ENCODE measurements around the gene FKBP6. TPM values are rescaled to one million over a fixed set of nuclear protein-coding genes. Genes with fewer than 3 reads are reported as not detected.

FKBP6 gene
- total and polyA plus RNA-seq, 9 of the 15 experiments (the other 6 are each of a cell fraction or from before 2014, with no cell fraction given), result not detected

DNA sequence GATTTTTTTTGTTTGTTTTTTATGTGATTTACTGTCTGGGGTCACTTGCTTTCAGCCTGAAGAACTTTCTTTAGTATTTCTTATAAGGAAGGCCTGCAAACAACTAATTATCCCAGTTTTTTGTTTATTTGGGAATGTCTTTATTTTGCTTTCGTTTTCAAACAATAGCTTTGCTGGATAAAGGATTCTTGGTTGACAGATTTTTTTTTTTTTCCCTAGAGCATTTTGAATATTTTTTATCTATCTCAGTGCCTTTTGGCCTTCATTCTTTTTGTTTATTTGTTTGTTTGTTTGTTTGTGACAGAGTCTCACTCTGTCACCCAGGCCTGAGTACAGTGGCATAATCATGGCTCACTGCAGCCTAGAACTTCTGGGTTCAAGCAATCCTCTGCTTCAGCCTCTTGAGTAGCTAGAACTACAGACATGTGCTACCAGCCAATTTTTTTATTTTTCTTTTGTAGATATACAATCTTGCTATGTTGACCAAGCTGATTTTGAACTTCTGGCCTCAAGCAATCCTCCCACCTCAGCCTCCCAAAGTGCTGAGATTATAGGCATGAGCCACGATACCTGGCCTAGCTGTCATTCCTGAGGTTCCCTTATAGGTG lies 59.4 kb downstream of the FKBP6 start (continued):
- no peak for TF ChIP-seq FIP1L1 (IDR thresholded peaks at IDR 0.05; ENCODE audit: low read depth, low read length, poor library complexity, severe bottlenecking)
- no peak for TF ChIP-seq KHSRP (IDR thresholded peaks at IDR 0.05)

DNA sequence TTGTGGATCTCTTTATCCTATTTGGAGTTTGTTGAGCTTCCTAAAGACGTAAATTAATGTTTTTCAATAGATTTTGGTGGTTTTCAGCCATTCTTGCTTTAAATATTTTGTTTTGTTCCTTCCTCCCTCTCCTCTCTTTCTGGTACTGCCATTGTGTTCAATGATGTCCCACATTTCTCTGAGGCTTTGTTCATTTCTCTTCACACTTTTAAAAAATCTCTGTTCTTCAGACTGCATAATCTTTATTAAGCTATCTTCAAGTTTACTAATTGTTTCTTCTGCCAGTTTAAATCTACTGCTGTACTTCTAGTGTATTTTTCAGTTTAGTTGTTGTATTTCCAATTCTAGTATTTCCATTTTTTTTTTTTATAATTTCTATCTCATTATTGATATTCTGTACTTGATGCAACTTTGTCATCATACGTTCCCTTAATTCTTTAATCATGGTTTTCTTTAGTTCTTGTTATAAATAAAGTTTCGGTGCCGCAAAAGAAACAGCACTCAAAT lies 60.0 kb downstream of the FKBP6 start:
- H3K9me3 ChIP-seq (replicated peaks; ENCODE audit: control insufficient read depth, insufficient read depth, low read depth, low read length), result peaks cover 2% of the 10 kb centered on the region
- POLR2A ChIA-PET, result no interaction called here
- no peak for TF ChIP-seq ZFPM2 (CRISPR knock-in tag; IDR thresholded peaks at IDR 0.05)
- TF ChIP-seq, protein P1, sequence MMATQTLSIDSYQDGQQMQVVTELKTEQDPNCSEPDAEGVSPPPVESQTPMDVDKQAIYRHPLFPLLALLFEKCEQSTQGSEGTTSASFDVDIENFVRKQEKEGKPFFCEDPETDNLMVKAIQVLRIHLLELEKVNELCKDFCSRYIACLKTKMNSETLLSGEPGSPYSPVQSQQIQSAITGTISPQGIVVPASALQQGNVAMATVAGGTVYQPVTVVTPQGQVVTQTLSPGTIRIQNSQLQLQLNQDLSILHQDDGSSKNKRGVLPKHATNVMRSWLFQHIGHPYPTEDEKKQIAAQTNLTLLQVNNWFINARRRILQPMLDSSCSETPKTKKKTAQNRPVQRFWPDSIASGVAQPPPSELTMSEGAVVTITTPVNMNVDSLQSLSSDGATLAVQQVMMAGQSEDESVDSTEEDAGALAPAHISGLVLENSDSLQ (IDR thresholded peaks at IDR 0.05), result no peak
- TF ChIP-seq ZNF780A (CRISPR knock-in tag; IDR thresholded peaks at IDR 0.05), result no peak
- TF ChIP-seq ZNF431 (CRISPR knock-in tag; IDR thresholded peaks at IDR 0.05), result no peak
- no peak for TF ChIP-seq STAT5B (CRISPR knock-in tag; IDR thresholded peaks at IDR 0.05)
- no peak for TF ChIP-seq PURB (CRISPR knock-in tag; IDR thresholded peaks at IDR 0.05; ENCODE audit: low read depth)
- TF ChIP-seq, protein P2, sequence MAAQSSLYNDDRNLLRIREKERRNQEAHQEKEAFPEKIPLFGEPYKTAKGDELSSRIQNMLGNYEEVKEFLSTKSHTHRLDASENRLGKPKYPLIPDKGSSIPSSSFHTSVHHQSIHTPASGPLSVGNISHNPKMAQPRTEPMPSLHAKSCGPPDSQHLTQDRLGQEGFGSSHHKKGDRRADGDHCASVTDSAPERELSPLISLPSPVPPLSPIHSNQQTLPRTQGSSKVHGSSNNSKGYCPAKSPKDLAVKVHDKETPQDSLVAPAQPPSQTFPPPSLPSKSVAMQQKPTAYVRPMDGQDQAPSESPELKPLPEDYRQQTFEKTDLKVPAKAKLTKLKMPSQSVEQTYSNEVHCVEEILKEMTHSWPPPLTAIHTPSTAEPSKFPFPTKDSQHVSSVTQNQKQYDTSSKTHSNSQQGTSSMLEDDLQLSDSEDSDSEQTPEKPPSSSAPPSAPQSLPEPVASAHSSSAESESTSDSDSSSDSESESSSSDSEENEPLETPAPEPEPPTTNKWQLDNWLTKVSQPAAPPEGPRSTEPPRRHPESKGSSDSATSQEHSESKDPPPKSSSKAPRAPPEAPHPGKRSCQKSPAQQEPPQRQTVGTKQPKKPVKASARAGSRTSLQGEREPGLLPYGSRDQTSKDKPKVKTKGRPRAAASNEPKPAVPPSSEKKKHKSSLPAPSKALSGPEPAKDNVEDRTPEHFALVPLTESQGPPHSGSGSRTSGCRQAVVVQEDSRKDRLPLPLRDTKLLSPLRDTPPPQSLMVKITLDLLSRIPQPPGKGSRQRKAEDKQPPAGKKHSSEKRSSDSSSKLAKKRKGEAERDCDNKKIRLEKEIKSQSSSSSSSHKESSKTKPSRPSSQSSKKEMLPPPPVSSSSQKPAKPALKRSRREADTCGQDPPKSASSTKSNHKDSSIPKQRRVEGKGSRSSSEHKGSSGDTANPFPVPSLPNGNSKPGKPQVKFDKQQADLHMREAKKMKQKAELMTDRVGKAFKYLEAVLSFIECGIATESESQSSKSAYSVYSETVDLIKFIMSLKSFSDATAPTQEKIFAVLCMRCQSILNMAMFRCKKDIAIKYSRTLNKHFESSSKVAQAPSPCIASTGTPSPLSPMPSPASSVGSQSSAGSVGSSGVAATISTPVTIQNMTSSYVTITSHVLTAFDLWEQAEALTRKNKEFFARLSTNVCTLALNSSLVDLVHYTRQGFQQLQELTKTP (IDR thresholded peaks at IDR 0.05; ENCODE audit: low read depth in 1 of 2, partially characterized antibody in 2 of 2), result no peak
- TF ChIP-seq PRPF4 (IDR thresholded peaks at IDR 0.05; ENCODE audit: insufficient read depth, low read depth, low read length, poor library complexity, severe bottlenecking), result no peak
- TF ChIP-seq ZBED1 (IDR thresholded peaks at IDR 0.05), result no peak
- TF ChIP-seq NELFE (IDR thresholded peaks at IDR 0.05; ENCODE audit: insufficient read depth, insufficient read length), result no peak
- TF ChIP-seq, protein P3, sequence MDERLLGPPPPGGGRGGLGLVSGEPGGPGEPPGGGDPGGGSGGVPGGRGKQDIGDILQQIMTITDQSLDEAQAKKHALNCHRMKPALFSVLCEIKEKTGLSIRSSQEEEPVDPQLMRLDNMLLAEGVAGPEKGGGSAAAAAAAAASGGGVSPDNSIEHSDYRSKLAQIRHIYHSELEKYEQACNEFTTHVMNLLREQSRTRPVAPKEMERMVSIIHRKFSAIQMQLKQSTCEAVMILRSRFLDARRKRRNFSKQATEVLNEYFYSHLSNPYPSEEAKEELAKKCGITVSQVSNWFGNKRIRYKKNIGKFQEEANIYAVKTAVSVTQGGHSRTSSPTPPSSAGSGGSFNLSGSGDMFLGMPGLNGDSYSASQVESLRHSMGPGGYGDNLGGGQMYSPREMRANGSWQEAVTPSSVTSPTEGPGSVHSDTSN (CRISPR knock-in tag; IDR thresholded peaks at IDR 0.05; ENCODE audit: low read depth), result no peak
- TF ChIP-seq, protein P3 (tag; conservative IDR thresholded peaks at IDR 0.05; ENCODE audit: low read depth), result no peak

More for the DNA sequence above, 60.0 kb downstream of the FKBP6 start:
- 42% methylated on average over 4 of the region's 4 CpGs for WGBS (ENCODE audit: insufficient coverage, low coverage, missing lambda C conversion rate)
- Histone ChIP-seq H3K27ac (ENCODE audit: extremely low read depth, low read depth, low read length) (no peak overlapping the region), H3K9ac (ENCODE audit: insufficient read depth in 1 of 2, low read depth in 2 of 2, low read length in 2 of 2) (no peak overlapping the region), H3K27me3 (ENCODE audit: control insufficient read depth in 2 of 2, insufficient read depth in 2 of 2, low read length in 2 of 2) (peaks cover 2 to 17% of the 10 kb centered on the region in 2 experiments; a peak in 2 of 5 replicates), H3K4me2 (ENCODE audit: insufficient read depth, low read length) (no peak overlapping the region), H4K20me1 (replicated peaks; ENCODE audit: control insufficient read depth, insufficient read depth, low read length) (no peaks in the 10 kb centered on the region), H3K9me1 (ENCODE audit: control insufficient read depth, insufficient read depth, low read length) (no peaks in the 10 kb centered on the region), H2AFZ (ENCODE audit: low read depth, low read length) (no peak overlapping the region), H3K36me3 (ENCODE audit: control insufficient read depth, insufficient read depth, low read length) (no peaks in the 10 kb centered on the region), H3K79me2 (ENCODE audit: control insufficient read depth, insufficient read depth, low read length) (no peaks in the 10 kb centered on the region), H3K4me3 (no peak overlapping the region), H3K4me1 (replicated peaks in 1 of 2; ENCODE audit: control insufficient read depth in 2 of 2, insufficient read depth in 2 of 2, low read length in 2 of 2) (no peaks in the 10 kb centered on the region)
- no TSS peak for BruUV-seq (replicated peaks)
- ATAC-seq, result no peak
- intact Hi-C loops (cut with micrococcal nuclease), result no loop called here
- CTCF ChIA-PET (ENCODE audit: low intra/inter-chr PET ratio), result no interaction called here
- in situ Hi-C loops (cut with MboI), result no loop called here
- no peak for DNase-seq (ENCODE audit: extremely low read depth in 1 of 4, low spot score in 3 of 4)
- FAIRE-seq, result no peak
